PC-3 (cell line): Measurements from ENCODE around the gene ZNF496.

Source experiments
- CTCF ChIP-seq: fragments of 300-600 bp; sonication (generic); conservative IDR thresholded peaks from 2 replicates; pipeline ENCODE4 v1.5.1; 2017; ENCODE audit warnings: antibody characterized with exemption, low read depth, mild to moderate bottlenecking, low read length
- EZH2 ChIP-seq: fragments of 300-600 bp; sonication (generic); IDR thresholded peaks from one replicate; pipeline ENCODE4 v1.6.1; 2017; ENCODE audit warnings: antibody characterized with exemption, mild to moderate bottlenecking, low read length; ENCODE audit not compliant: unreplicated experiment
- EZH2phosphoT487 ChIP-seq: fragments of 300-600 bp; sonication (generic); IDR thresholded peaks from 2 replicates; pipeline ENCODE4 v1.6.1; 2018; ENCODE audit warnings: mild to moderate bottlenecking, antibody characterized with exemption, low read length, borderline replicate concordance

DNA sequence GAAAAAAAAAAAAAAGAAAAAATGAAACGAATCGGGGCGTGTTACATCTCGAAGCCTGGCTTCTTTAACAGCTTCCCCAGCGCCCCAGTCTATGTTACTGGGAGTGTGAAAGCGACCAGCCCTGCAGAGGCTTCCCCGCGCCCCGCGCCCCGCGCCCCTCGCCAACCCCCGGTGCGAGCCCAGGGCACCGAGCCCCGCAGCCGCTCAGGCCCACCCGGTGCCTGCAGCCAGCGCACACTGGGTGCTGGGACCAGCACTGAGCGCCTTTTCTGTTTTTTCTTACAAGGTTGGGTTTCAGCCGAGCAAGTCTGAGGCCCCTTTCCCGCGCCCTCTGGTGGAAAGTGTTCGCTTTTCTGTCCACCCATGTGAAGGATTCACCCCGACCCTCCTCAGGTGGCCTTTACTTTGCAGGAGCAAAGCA, 42.1 kb upstream of the ZNF496 start:
- TF ChIP-seq CTCF: peak; percentile 40
- no peak for TF ChIP-seq EZH2phosphoT487
- TF ChIP-seq EZH2: no peak
